Panc1 (cell line): ENCODE results near the gene TSPAN17.

Source experiments
- CTCF ChIP-seq: fragments of 450-650 bp; IDR thresholded peaks from 2 replicates; pipeline ENCODE4 v1.5.1; 2017; ENCODE audit warnings: mild to moderate bottlenecking
- POLR2AphosphoS5 ChIP-seq: IDR thresholded peaks from 2 replicates; pipeline ENCODE4 v1.6.1; 2012; ENCODE audit warnings: mild to moderate bottlenecking, low read depth, low read length, moderate library complexity
- TCF7L2 ChIP-seq: IDR thresholded peaks from 2 replicates; pipeline ENCODE4 v1.6.1; 2011; ENCODE audit warnings: mild to moderate bottlenecking, low read depth, low read length, inconsistent platforms

GRCh38 chr5:176611435-176611834 is 35.8 kb upstream of the TSPAN17 start:
- TF ChIP-seq CTCF (no peak), POLR2AphosphoS5 (no peak), TCF7L2 (no peak)
